K562 (cell line): Measurements from ENCODE around the gene INPP1. TPM values are rescaled to one million over a fixed set of nuclear protein-coding genes. Genes with fewer than 3 reads are reported as not detected.

Source experiments
- ATAC-seq: fragments of 200-7000 bp; cut with Tn5 transposase; 3 replicates; pipeline ENCODE4 v1.9.1; 2020; ENCODE audit warnings: moderate library complexity
- BruUV-seq: library from RNA; stranded (reverse); fragments of 400-500 nt; replicated peaks from 2 replicates; lab custom pipeline; 2021; lab: Mats Ljungman, UMichigan
- CTCF ChIA-PET: fragments of 300-600 bp; formaldehyde crosslinking; extraction: SDS; loops from one replicate; lab custom pipeline; 2021; ENCODE audit warnings: low intra/inter-chr PET ratio; lab: Yijun Ruan, JAX
- POLR2A ChIA-PET: fragments of 300-600, 350-650 bp; sonication (Branson Sonifier 250); formaldehyde crosslinking; extraction: SDS; loops from one replicate; lab custom pipeline; 2021; ENCODE audit warnings: antibody characterized with exemption, inconsistent platforms; lab: Yijun Ruan, JAX
- DNase-seq, 4 experiments: peaks; one replicate each; pipeline versions ENCODE4 v3.0.0 to v3.0.0-alpha.2; 2011 to 2018; ENCODE audit warnings: low spot score in 3 of 4, mixed read lengths in 3 of 4; ENCODE audit errors: extremely low read depth in 1 of 4
- FAIRE-seq: peaks from 2 replicates; lab custom pipeline; 2011; peaks lifted over from hg19 to GRCh38; lab: Jason Lieb, UNC
- H2AFZ ChIP-seq: 2 replicates; pipeline ENCODE4 v1.6.0; 2011; ENCODE audit warnings: low read depth, low read length, control low read depth, inconsistent platforms
- H3K27ac ChIP-seq: fragments of 200-600 bp; 3 replicates; pipeline ENCODE4 v1.8.0; 2011; ENCODE audit warnings: low read depth, mild to moderate bottlenecking, control low read depth, inconsistent platforms, low read length, moderate library complexity, mixed read lengths; ENCODE audit errors: extremely low read depth
- H3K27me3 ChIP-seq, 2 experiments: fragments of 300-600 bp in 1 of 2; 2 replicates in 1 of 2; 3 replicates in 1 of 2; pipeline versions ENCODE4 v1.6.0 to v1.8.0; 2011; ENCODE audit warnings: inconsistent platforms in 2 of 2, low read length in 2 of 2, mild to moderate bottlenecking in 1 of 2, mixed read lengths in 1 of 2, moderate library complexity in 1 of 2; ENCODE audit not compliant: control insufficient read depth in 2 of 2, insufficient read depth in 2 of 2
- H3K36me3 ChIP-seq: fragments of 300-600 bp; 3 replicates; pipeline ENCODE4 v1.8.0; 2011; ENCODE audit warnings: mild to moderate bottlenecking, low read length, inconsistent platforms; ENCODE audit not compliant: control insufficient read depth, insufficient read depth
- H3K4me1 ChIP-seq, 2 experiments: fragments of 200-600 bp in 1 of 2; replicated peaks in 1 of 2; 2 replicates in 1 of 2; 3 replicates in 1 of 2; pipeline versions ENCODE4 v1.5.1 to v1.8.0; 2011; ENCODE audit warnings: inconsistent platforms in 2 of 2, low read length in 2 of 2, mild to moderate bottlenecking in 1 of 2, mixed read lengths in 1 of 2, moderate library complexity in 1 of 2; ENCODE audit not compliant: control insufficient read depth in 2 of 2, insufficient read depth in 2 of 2
- H3K4me2 ChIP-seq: 2 replicates; pipeline ENCODE4 v1.6.1; 2011; ENCODE audit warnings: low read length, control low read depth, inconsistent platforms, mixed read lengths; ENCODE audit not compliant: insufficient read depth
- H3K4me3 ChIP-seq: fragments of 200-600 bp; sonication (generic), shearing (Covaris generic); 2 replicates; pipeline ENCODE4 v1.5.1; 2016; ENCODE audit warnings: control low read depth, inconsistent platforms
- H3K79me2 ChIP-seq: fragments of 200-600 bp; 3 replicates; pipeline ENCODE4 v1.8.0; 2011; ENCODE audit warnings: low read length, inconsistent platforms; ENCODE audit not compliant: control insufficient read depth, insufficient read depth
- H3K9ac ChIP-seq, 2 experiments: 2 replicates each; pipeline versions ENCODE4 v1.6.0 to v1.6.1; 2011; ENCODE audit warnings: low read depth in 2 of 2, low read length in 2 of 2, control low read depth in 1 of 2, inconsistent platforms in 1 of 2, mild to moderate bottlenecking in 1 of 2, mixed read lengths in 1 of 2; ENCODE audit not compliant: insufficient read depth in 1 of 2
- H3K9me1 ChIP-seq: one replicate; pipeline ENCODE4 v1.6.0; 2011; ENCODE audit warnings: inconsistent platforms, mild to moderate bottlenecking, low read length, moderate library complexity; ENCODE audit not compliant: control insufficient read depth, insufficient read depth
- H3K9me3 ChIP-seq: replicated peaks from 2 replicates; pipeline ENCODE4 v1.5.1; 2011; ENCODE audit warnings: low read depth, low read length, inconsistent platforms; ENCODE audit not compliant: control insufficient read depth, insufficient read depth
- H4K20me1 ChIP-seq: replicated peaks from 2 replicates; pipeline ENCODE4 v1.6.1; 2011; ENCODE audit warnings: low read length, inconsistent platforms, mixed read lengths; ENCODE audit not compliant: control insufficient read depth, insufficient read depth
- CEBPB ChIP-seq: fragments of 450-650 bp; IDR thresholded peaks from 2 replicates; pipeline ENCODE4 v1.6.1; 2016; ENCODE audit warnings: missing genetic modification characterization, missing compliant biosample characterization
- FOXP4 ChIP-seq: sonication (generic); formaldehyde crosslinking; IDR thresholded peaks from 2 replicates; pipeline ENCODE4 v1.8.0; 2022; ENCODE audit warnings: mild to moderate bottlenecking, missing genetic modification reagents, borderline replicate concordance
- TAF7 ChIP-seq: fragments of 450-650 bp; IDR thresholded peaks from 2 replicates; pipeline ENCODE4 v1.6.1; 2016; ENCODE audit warnings: missing genetic modification characterization, missing compliant biosample characterization
- ZNF282 ChIP-seq: sonication (generic); formaldehyde crosslinking; IDR thresholded peaks from 2 replicates; pipeline ENCODE4 v1.8.1; 2023; ENCODE audit warnings: missing genetic modification reagents
- WGBS: fragments of 100-300 bp; shearing (Covaris generic); methylation state at CpG from one replicate; pipeline ENCODE4 v1.1.6; 2016; ENCODE audit warnings: low coverage, mixed read lengths; ENCODE audit not compliant: insufficient coverage; ENCODE audit errors: missing lambda C conversion rate; 5-methylcytosine and 5-hydroxymethylcytosine counted together
- in situ Hi-C: fragments of 300-500 bp; cut with MboI; formaldehyde crosslinking; loops from 4 replicates; pipeline ENCODE4 v1.15.0; 2018; ENCODE audit warnings: inconsistent platforms, mixed read lengths
- intact Hi-C: fragments of 100-400 bp; cut with micrococcal nuclease; formaldehyde crosslinking; loops from 2 replicates; pipeline ENCODE4 v1.14.2; 2022
- polyA plus RNA-seq, 8 experiments: library from polyadenylated mRNA; depleted of rRNA in 4 of 8; stranded (reverse) in 5 of 8; unstranded in 3 of 8; fragments of >200 nt; fragmentation: Nextera tagmentation in 2 of 8; fragmentation: Illumina TruSeq in 1 of 8; extraction: Ambion mirVana in 2 of 8; extraction: Trizol in 1 of 8; gene quantifications; 2 replicates each; pipeline versions ENCODE4 v1.2.1 to v1.2.3, GENCODE V29; 2011 to 2014; ENCODE audit warnings: inconsistent platforms in 1 of 8, missing spikeins in 1 of 8
- total RNA-seq, 7 experiments: library from RNA; depleted of rRNA in 6 of 7; stranded (reverse); fragments of >200 nt in 6 of 7; fragmentation: Illumina TruSeq in 2 of 7; extraction: Trizol in 2 of 7; gene quantifications; 2 replicates each; pipeline versions ENCODE4 v1.2.1 to v1.2.3, GENCODE V29; 2011 to 2021; ENCODE audit warnings: low replicate concordance in 1 of 7

Gene INPP1
- total and polyA plus RNA-seq, 9 of the 15 experiments (the other 6 are each of a cell fraction or from before 2014, with no cell fraction given) = 3.7 to 11.8 (median 6.5) TPM

GRCh38 chr2:190343089-190343535 is 277 bp upstream of the INPP1 start:
- H3K9me3 ChIP-seq = no peaks in the 10 kb centered on the region
- DNase-seq = no peak
- no peaks in the 10 kb centered on the region for H3K9me1 ChIP-seq
- H3K4me3 ChIP-seq = no peak overlapping the region
- H3K36me3 ChIP-seq = no peaks in the 10 kb centered on the region
- H3K27ac ChIP-seq = no peak overlapping the region
- H2AFZ ChIP-seq = no peak overlapping the region
- H3K4me1 ChIP-seq = peaks cover 0 to 9% of the 10 kb centered on the region in 2 experiments; a peak in 4 of 5 replicates
- 91% methylated on average over 7 of the region's 10 CpGs for WGBS
- ChIA-PET CTCF (no interaction called here), POLR2A (no interaction called here)
- no peak overlapping the region for H3K4me2 ChIP-seq
- TF ChIP-seq CEBPB (tag) (no peak), FOXP4 (CRISPR knock-in tag) (no peak), ZNF282 (CRISPR knock-in tag) (no peak), TAF7 (tag) (no peak)
- in situ Hi-C loops (no loop called here), intact Hi-C loops (no loop called here)
- H3K27me3 ChIP-seq = no peaks in the 10 kb centered on the region
- FAIRE-seq = no peak
- no TSS peak for BruUV-seq
- no peaks in the 10 kb centered on the region for H4K20me1 ChIP-seq
- H3K79me2 ChIP-seq = no peaks in the 10 kb centered on the region; the same call in 2 of the 3 replicates
- no peak overlapping the region for H3K9ac ChIP-seq
- no peak for ATAC-seq
